Vagina (tissue), 2 donors: Measurements from ENCODE around the gene ACOXL. TPM values are rescaled to one million over a fixed set of nuclear protein-coding genes. Genes with fewer than 3 reads are reported as not detected.

Experiments used
- DNase-seq, 2 donors: peaks; one replicate each; pipeline ENCODE4 v3.0.0-alpha.2; 2017; ENCODE audit errors: extremely low spot score in 2 of 2
- H3K27ac ChIP-seq: fragments of 200-600 bp; sonication (generic); one replicate; pipeline ENCODE4 v1.5.1; 2019
- H3K27me3 ChIP-seq: fragments of 200-600 bp; sonication (generic); one replicate; pipeline ENCODE4 v1.5.1; 2019
- H3K36me3 ChIP-seq, 2 donors: fragments of 200-600 bp; sonication (generic); one replicate each; pipeline ENCODE4 v1.5.1; 2017 to 2019
- H3K4me1 ChIP-seq: fragments of 200-600 bp; sonication (generic); one replicate; pipeline ENCODE4 v1.5.1; 2019
- H3K4me3 ChIP-seq, 2 donors: fragments of 200-600 bp; sonication (generic); 1 replicate in 1 of 2; 2 replicates in 1 of 2; pipeline ENCODE4 v1.5.1; 2016 to 2019
- H3K9me3 ChIP-seq: fragments of 200-600 bp; sonication (generic); one replicate; pipeline ENCODE4 v1.5.1; 2019
- CTCF ChIP-seq, 3 experiments: fragments of 450-650 bp in 2 of 3; fragments of 200-600 bp in 1 of 3; sonication (generic) in 1 of 3; IDR thresholded peaks; one replicate each; pipeline ENCODE4 v1.5.1; 2017 to 2019; ENCODE audit warnings: antibody characterized with exemption in 3 of 3, mild to moderate bottlenecking in 2 of 3, moderate library complexity in 2 of 3
- POLR2A ChIP-seq, 2 donors: fragments of 450-650 bp; IDR thresholded peaks; one replicate each; pipeline ENCODE4 v1.6.1; 2017; ENCODE audit warnings: antibody characterized with exemption in 2 of 2, mild to moderate bottlenecking in 2 of 2, moderate library complexity in 2 of 2
- POLR2AphosphoS5 ChIP-seq, 2 donors: sonication (generic); formaldehyde crosslinking; IDR thresholded peaks; one replicate each; pipeline ENCODE4 v1.9.0; 2017; ENCODE audit warnings: antibody characterized with exemption in 2 of 2, mild to moderate bottlenecking in 2 of 2, low read depth in 1 of 2; ENCODE audit not compliant: insufficient read depth in 1 of 2
- intact Hi-C: fragments of 100-400 bp; cut with DNase I; formaldehyde crosslinking; loops from one replicate; pipeline ENCODE4 v1.15.1; 2023
- total RNA-seq: library from RNA; depleted of rRNA; stranded (reverse); fragments of >200 nt; gene quantifications from one replicate; pipeline ENCODE4 v1.2.3, GENCODE V29; 2016

ACOXL gene
- total RNA-seq, 1 donor from 2014 or later: not detected

GRCh38 chr2:111031546-111032478 lies 299.4 kb downstream of the ACOXL start:
- no peaks in the 10 kb centered on the region for H3K27me3 ChIP-seq
- H3K4me3 ChIP-seq: no peak overlapping the region
- no peak for TF ChIP-seq POLR2AphosphoS5 (IDR thresholded peaks at IDR 0.05; ENCODE audit: insufficient read depth in 1 of 2, low read depth in 1 of 2)
- no peak for TF ChIP-seq CTCF (IDR thresholded peaks at IDR 0.05)
- no peak for TF ChIP-seq POLR2A (IDR thresholded peaks at IDR 0.05)
- H3K9me3 ChIP-seq: no peaks in the 10 kb centered on the region
- H3K36me3 ChIP-seq: no peaks in the 10 kb centered on the region
- no peak for DNase-seq
- no peak overlapping the region for H3K27ac ChIP-seq
- H3K4me1 ChIP-seq: no peaks in the 10 kb centered on the region
- intact Hi-C loops: no loop called here

GRCh38 chr2:111032721-111033429 lies 300.5 kb downstream of the ACOXL start:
- intact Hi-C loops: no loop called here
- Histone ChIP-seq H3K4me1 (no peaks in the 10 kb centered on the region), H3K36me3 (no peaks in the 10 kb centered on the region), H3K27ac (no peak overlapping the region), H3K4me3 (no peak overlapping the region), H3K27me3 (no peaks in the 10 kb centered on the region), H3K9me3 (no peaks in the 10 kb centered on the region)
- peak in 1 of 2 donors; percentile 95 for DNase-seq
- TF ChIP-seq CTCF (IDR thresholded peaks at IDR 0.05): no peak
- TF ChIP-seq POLR2A (IDR thresholded peaks at IDR 0.05): no peak
- no peak for TF ChIP-seq POLR2AphosphoS5 (IDR thresholded peaks at IDR 0.05; ENCODE audit: insufficient read depth in 1 of 2, low read depth in 1 of 2)

- Histone ChIP-seq H3K27ac (no peak overlapping the region), H3K27me3 (no peaks in the 10 kb centered on the region), H3K36me3 (no peaks in the 10 kb centered on the region), H3K9me3 (no peaks in the 10 kb centered on the region), H3K4me1 (no peaks in the 10 kb centered on the region), H3K4me3 (no peak overlapping the region)
- intact Hi-C loops: no loop called here
- TF ChIP-seq CTCF (IDR thresholded peaks at IDR 0.05): no peak
- no peak for TF ChIP-seq POLR2A (IDR thresholded peaks at IDR 0.05)
- TF ChIP-seq POLR2AphosphoS5 (IDR thresholded peaks at IDR 0.05; ENCODE audit: insufficient read depth in 1 of 2, low read depth in 1 of 2): no peak
- no peak for DNase-seq
Observed at GRCh38 chr2:111034146-111034545, 301.8 kb downstream of the ACOXL start.

- no peaks in the 10 kb centered on the region for H3K4me1 ChIP-seq
- H3K27ac ChIP-seq: no peak overlapping the region
- no peak for TF ChIP-seq POLR2AphosphoS5 (IDR thresholded peaks at IDR 0.05; ENCODE audit: insufficient read depth in 1 of 2, low read depth in 1 of 2)
- no peak for TF ChIP-seq POLR2A (IDR thresholded peaks at IDR 0.05)
- TF ChIP-seq CTCF (IDR thresholded peaks at IDR 0.05): no peak
- H3K27me3 ChIP-seq: no peaks in the 10 kb centered on the region
- intact Hi-C loops: no loop called here
- H3K9me3 ChIP-seq: no peaks in the 10 kb centered on the region
- DNase-seq: no peak
- no peaks in the 10 kb centered on the region for H3K36me3 ChIP-seq
- H3K4me3 ChIP-seq: no peak overlapping the region
Observed at GRCh38 chr2:111034606-111035005, 302.2 kb downstream of the ACOXL start.
